K562 (cell line): ENCODE results near the gene HPCAL1. TPM values are rescaled to one million over a fixed set of nuclear protein-coding genes. Genes with fewer than 3 reads are reported as not detected.

Experiments
- ARID2 ChIP-seq: fragments of 450-650 bp; IDR thresholded peaks from 2 replicates; pipeline ENCODE4 v1.6.1; 2017; ENCODE audit warnings: antibody characterized with exemption, mild to moderate bottlenecking
- CBFA2T3 ChIP-seq: fragments of 450-650 bp; IDR thresholded peaks from 2 replicates; pipeline ENCODE4 v1.6.1; 2017
- EWSR1 ChIP-seq: fragments of 450-650 bp; IDR thresholded peaks from 2 replicates; pipeline ENCODE4 v1.6.1; 2018; ENCODE audit warnings: borderline replicate concordance, mild to moderate bottlenecking, low read depth, moderate library complexity; ENCODE audit not compliant: partially characterized antibody
- HNRNPH1 ChIP-seq: fragments of 200-400 bp; formaldehyde crosslinking; optimal IDR thresholded peaks from 2 replicates; pipeline ENCODE3; 2017; ENCODE audit warnings: low read depth, mild to moderate bottlenecking, low read length, moderate library complexity
- JUND ChIP-seq, 2 experiments: IDR thresholded peaks; 2 replicates in 1 of 2; 3 replicates in 1 of 2; pipeline ENCODE4 v1.6.1; 2011; ENCODE audit warnings: borderline replicate concordance in 2 of 2, low read depth in 2 of 2, low read length in 2 of 2, improper control_type of control experiment in 1 of 2, missing biosample characterization in 1 of 2, missing genetic modification characterization in 1 of 2, missing genetic modification reagents in 1 of 2
- MAFK ChIP-seq: IDR thresholded peaks from 2 replicates; pipeline ENCODE4 v1.6.1; 2011; ENCODE audit warnings: low read length, improper control_type of control experiment
- POLR3A ChIP-seq: IDR thresholded peaks from 2 replicates; pipeline ENCODE4 v1.6.1; 2011; ENCODE audit warnings: borderline replicate concordance, mild to moderate bottlenecking, moderate library complexity; ENCODE audit not compliant: insufficient read length, insufficient read depth; ENCODE audit errors: extremely low read depth
- SMC3 ChIP-seq: conservative IDR thresholded peaks from 2 replicates; pipeline ENCODE4 v1.6.1; 2011; ENCODE audit warnings: low read depth, low read length, improper control_type of control experiment; ENCODE audit not compliant: insufficient read depth
- TCF7L2 ChIP-seq: fragments of 150-350 bp; IDR thresholded peaks from 2 replicates; pipeline ENCODE4 v1.6.1; 2016; ENCODE audit warnings: low read depth, mild to moderate bottlenecking, low read length, moderate library complexity
- ZEB2 ChIP-seq: fragments of 450-650 bp; IDR thresholded peaks from 2 replicates; pipeline ENCODE4 v1.6.1; 2016
- ZNF184 ChIP-seq: sonication (generic); formaldehyde crosslinking; IDR thresholded peaks from 2 replicates; pipeline ENCODE4 v1.5.0; 2020; ENCODE audit warnings: missing genetic modification reagents
- polyA plus RNA-seq, 8 experiments: library from polyadenylated mRNA; depleted of rRNA in 4 of 8; stranded (reverse) in 5 of 8; unstranded in 3 of 8; fragments of >200 nt; fragmentation: Nextera tagmentation in 2 of 8; fragmentation: Illumina TruSeq in 1 of 8; extraction: Ambion mirVana in 2 of 8; extraction: Trizol in 1 of 8; gene quantifications; 2 replicates each; pipeline versions ENCODE4 v1.2.1 to v1.2.3, GENCODE V29; 2011 to 2014; ENCODE audit warnings: inconsistent platforms in 1 of 8, missing spikeins in 1 of 8
- total RNA-seq, 7 experiments: library from RNA; depleted of rRNA in 6 of 7; stranded (reverse); fragments of >200 nt in 6 of 7; fragmentation: Illumina TruSeq in 2 of 7; extraction: Trizol in 2 of 7; gene quantifications; 2 replicates each; pipeline versions ENCODE4 v1.2.1 to v1.2.3, GENCODE V29; 2011 to 2021; ENCODE audit warnings: low replicate concordance in 1 of 7
- TF ChIP-seq, protein P1 (sequence below): fragments of 250-450 bp; sonication (Bioruptor Pico); IDR thresholded peaks from 2 replicates; pipeline ENCODE4 v1.4.0; 2020; ENCODE audit warnings: mild to moderate bottlenecking, moderate library complexity
- TF ChIP-seq, protein P2 (sequence below): fragments of 150-350 bp; IDR thresholded peaks from 2 replicates; pipeline ENCODE4 v1.6.1; 2014; ENCODE audit warnings: low read depth, mild to moderate bottlenecking, low read length, borderline replicate concordance
- TF ChIP-seq, protein P3 (sequence below): fragments of 250-450 bp; sonication (Bioruptor Pico); IDR thresholded peaks from 2 replicates; pipeline ENCODE4 v1.4.0; 2020; ENCODE audit warnings: mild to moderate bottlenecking, moderate library complexity
- TF ChIP-seq, protein P4 (sequence below): sonication (generic); formaldehyde crosslinking; IDR thresholded peaks from 2 replicates; pipeline ENCODE4 v1.8.1; 2022; ENCODE audit warnings: missing genetic modification reagents

Gene HPCAL1
- total and polyA plus RNA-seq, 9 of the 15 experiments (the other 6 are each of a cell fraction or from before 2014, with no cell fraction given), result 2.7 to 65.5 (median 23.9) TPM

DNA sequence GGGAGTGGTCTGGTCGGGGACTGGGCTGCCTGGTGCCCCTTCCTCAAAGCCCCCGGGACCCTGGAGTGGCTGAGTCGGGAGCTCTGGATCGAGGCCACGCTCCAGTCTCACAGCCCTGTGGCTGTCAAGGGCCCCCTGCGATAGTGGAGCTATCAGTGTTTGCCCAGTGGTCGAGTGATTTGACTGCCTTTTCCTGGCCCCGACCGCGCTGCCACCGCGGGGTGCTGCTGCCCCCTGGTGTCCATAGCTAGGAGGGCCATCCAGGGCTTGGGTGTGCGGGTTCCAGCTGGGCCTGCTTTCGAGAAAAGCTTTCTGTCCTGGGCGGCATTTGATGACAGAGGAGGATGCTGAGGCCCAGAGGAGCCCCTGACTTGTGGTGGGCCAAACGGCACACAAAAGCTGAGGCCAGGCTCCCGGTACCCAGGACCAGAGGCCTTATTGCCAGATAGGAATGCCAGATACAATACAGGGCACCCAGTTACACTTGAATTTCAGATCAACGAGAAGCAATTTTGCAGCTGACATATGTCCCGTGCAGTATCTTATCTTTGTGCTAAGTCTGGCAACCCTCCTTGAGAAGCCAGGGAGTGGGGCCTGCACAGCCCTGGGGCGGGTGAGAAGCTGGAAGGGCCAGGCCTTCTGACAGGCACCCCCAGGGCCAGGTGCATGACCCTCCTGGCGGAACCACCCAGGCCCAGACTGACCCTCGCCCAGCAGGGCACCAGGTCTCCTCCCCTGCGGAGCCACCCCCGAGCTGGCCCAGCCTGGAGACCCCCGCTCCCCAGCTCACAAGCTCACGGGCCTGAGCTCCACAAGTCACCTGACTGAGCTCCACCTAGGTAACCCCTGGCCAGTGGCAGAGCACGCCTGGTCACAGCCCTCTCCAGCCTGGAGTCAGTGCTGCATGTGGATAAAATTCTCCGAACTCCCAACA lies 132.4 kb downstream of the HPCAL1 start (continued):
- TF ChIP-seq EWSR1 (no peak), HNRNPH1 (no peak), MAFK (no peak), ZEB2 (no peak), POLR3A (no peak), TCF7L2 (no peak), ARID2 (peak; percentile 84), JUND (IDR thresholded peaks at IDR 0.05; ENCODE audit: borderline replicate concordance, low read depth, low read length) (peak; percentile 75), JUND (tag; IDR thresholded peaks at IDR 0.05; ENCODE audit: borderline replicate concordance, low read depth, low read length) (no peak; the same call in 2 of the 3 replicates), CBFA2T3 (peak; percentile 86), ZNF184 (CRISPR knock-in tag) (no peak), SMC3 (peak; percentile 99)
- TF ChIP-seq, protein P1, sequence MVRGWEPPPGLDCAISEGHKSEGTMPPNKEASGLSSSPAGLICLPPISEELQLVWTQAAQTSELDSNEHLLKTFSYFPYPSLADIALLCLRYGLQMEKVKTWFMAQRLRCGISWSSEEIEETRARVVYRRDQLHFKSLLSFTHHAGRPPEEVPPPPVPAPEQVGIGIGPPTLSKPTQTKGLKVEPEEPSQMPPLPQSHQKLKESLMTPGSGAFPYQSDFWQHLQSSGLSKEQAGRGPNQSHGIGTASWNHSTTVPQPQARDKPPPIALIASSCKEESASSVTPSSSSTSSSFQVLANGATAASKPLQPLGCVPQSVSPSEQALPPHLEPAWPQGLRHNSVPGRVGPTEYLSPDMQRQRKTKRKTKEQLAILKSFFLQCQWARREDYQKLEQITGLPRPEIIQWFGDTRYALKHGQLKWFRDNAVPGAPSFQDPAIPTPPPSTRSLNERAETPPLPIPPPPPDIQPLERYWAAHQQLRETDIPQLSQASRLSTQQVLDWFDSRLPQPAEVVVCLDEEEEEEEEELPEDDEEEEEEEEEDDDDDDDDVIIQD (CRISPR knock-in tag), result no peak
- TF ChIP-seq, protein P2, sequence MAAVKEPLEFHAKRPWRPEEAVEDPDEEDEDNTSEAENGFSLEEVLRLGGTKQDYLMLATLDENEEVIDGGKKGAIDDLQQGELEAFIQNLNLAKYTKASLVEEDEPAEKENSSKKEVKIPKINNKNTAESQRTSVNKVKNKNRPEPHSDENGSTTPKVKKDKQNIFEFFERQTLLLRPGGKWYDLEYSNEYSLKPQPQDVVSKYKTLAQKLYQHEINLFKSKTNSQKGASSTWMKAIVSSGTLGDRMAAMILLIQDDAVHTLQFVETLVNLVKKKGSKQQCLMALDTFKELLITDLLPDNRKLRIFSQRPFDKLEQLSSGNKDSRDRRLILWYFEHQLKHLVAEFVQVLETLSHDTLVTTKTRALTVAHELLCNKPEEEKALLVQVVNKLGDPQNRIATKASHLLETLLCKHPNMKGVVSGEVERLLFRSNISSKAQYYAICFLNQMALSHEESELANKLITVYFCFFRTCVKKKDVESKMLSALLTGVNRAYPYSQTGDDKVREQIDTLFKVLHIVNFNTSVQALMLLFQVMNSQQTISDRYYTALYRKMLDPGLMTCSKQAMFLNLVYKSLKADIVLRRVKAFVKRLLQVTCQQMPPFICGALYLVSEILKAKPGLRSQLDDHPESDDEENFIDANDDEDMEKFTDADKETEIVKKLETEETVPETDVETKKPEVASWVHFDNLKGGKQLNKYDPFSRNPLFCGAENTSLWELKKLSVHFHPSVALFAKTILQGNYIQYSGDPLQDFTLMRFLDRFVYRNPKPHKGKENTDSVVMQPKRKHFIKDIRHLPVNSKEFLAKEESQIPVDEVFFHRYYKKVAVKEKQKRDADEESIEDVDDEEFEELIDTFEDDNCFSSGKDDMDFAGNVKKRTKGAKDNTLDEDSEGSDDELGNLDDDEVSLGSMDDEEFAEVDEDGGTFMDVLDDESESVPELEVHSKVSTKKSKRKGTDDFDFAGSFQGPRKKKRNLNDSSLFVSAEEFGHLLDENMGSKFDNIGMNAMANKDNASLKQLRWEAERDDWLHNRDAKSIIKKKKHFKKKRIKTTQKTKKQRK, result no peak
- TF ChIP-seq, protein P3, sequence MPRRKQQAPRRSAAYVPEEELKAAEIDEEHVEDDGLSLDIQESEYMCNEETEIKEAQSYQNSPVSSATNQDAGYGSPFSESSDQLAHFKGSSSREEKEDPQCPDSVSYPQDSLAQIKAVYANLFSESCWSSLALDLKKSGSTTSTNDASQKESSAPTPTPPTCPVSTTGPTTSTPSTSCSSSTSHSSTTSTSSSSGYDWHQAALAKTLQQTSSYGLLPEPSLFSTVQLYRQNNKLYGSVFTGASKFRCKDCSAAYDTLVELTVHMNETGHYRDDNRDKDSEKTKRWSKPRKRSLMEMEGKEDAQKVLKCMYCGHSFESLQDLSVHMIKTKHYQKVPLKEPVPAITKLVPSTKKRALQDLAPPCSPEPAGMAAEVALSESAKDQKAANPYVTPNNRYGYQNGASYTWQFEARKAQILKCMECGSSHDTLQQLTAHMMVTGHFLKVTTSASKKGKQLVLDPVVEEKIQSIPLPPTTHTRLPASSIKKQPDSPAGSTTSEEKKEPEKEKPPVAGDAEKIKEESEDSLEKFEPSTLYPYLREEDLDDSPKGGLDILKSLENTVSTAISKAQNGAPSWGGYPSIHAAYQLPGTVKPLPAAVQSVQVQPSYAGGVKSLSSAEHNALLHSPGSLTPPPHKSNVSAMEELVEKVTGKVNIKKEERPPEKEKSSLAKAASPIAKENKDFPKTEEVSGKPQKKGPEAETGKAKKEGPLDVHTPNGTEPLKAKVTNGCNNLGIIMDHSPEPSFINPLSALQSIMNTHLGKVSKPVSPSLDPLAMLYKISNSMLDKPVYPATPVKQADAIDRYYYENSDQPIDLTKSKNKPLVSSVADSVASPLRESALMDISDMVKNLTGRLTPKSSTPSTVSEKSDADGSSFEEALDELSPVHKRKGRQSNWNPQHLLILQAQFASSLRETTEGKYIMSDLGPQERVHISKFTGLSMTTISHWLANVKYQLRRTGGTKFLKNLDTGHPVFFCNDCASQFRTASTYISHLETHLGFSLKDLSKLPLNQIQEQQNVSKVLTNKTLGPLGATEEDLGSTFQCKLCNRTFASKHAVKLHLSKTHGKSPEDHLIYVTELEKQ (CRISPR knock-in tag), result no peak
- TF ChIP-seq, protein P4, sequence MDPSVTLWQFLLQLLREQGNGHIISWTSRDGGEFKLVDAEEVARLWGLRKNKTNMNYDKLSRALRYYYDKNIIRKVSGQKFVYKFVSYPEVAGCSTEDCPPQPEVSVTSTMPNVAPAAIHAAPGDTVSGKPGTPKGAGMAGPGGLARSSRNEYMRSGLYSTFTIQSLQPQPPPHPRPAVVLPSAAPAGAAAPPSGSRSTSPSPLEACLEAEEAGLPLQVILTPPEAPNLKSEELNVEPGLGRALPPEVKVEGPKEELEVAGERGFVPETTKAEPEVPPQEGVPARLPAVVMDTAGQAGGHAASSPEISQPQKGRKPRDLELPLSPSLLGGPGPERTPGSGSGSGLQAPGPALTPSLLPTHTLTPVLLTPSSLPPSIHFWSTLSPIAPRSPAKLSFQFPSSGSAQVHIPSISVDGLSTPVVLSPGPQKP (CRISPR knock-in tag), result no peak
